ENCODE results near the gene KRTAP10-3. TPM values are rescaled to one million over a fixed set of nuclear protein-coding genes. Genes with fewer than 3 reads are reported as not detected.

The KRTAP10-3 gene
- total and polyA plus RNA-seq, 2 experiments from 2014 or later = not detected

DNA sequence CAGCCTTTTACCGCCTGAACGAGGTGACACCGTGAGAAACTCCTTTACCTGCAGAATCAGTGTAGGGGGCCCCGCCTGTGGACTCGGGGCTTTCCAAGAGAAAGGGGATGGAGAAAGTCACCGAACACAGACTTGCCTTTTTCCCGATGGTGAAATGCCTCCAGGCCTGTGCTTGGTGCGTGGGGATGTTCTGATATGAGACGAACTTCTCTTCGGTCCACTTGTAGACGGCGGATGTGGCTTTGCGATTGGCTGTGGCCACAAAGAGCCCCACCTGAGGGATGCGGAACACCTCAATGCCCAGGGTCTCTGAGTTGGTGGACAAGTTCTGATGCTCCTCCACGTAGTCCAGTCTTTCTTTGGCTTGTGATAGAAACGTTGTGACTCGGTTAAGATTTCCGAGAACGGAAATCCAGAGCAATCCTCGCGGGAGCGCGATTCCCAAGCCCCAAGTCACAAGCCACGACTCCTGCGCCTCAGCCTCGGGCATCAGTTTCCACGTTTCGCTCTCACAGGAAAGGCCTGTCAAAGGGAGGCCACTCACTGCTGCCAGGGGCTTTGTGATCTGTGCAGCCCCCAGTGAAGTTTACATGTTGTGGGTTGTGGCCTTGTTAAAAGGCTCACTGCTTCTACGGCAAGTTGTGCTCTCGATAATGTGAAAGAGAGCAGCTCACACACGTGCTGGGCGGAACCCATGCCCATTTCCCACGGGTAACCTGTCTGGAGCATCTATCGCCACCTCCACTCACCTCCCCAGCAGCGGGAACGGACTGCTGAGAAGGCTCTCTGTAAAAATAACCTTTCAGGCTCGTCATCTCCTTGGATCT, 31.2 kb downstream of the KRTAP10-3 start (continued):
- TF ChIP-seq, protein P1, sequence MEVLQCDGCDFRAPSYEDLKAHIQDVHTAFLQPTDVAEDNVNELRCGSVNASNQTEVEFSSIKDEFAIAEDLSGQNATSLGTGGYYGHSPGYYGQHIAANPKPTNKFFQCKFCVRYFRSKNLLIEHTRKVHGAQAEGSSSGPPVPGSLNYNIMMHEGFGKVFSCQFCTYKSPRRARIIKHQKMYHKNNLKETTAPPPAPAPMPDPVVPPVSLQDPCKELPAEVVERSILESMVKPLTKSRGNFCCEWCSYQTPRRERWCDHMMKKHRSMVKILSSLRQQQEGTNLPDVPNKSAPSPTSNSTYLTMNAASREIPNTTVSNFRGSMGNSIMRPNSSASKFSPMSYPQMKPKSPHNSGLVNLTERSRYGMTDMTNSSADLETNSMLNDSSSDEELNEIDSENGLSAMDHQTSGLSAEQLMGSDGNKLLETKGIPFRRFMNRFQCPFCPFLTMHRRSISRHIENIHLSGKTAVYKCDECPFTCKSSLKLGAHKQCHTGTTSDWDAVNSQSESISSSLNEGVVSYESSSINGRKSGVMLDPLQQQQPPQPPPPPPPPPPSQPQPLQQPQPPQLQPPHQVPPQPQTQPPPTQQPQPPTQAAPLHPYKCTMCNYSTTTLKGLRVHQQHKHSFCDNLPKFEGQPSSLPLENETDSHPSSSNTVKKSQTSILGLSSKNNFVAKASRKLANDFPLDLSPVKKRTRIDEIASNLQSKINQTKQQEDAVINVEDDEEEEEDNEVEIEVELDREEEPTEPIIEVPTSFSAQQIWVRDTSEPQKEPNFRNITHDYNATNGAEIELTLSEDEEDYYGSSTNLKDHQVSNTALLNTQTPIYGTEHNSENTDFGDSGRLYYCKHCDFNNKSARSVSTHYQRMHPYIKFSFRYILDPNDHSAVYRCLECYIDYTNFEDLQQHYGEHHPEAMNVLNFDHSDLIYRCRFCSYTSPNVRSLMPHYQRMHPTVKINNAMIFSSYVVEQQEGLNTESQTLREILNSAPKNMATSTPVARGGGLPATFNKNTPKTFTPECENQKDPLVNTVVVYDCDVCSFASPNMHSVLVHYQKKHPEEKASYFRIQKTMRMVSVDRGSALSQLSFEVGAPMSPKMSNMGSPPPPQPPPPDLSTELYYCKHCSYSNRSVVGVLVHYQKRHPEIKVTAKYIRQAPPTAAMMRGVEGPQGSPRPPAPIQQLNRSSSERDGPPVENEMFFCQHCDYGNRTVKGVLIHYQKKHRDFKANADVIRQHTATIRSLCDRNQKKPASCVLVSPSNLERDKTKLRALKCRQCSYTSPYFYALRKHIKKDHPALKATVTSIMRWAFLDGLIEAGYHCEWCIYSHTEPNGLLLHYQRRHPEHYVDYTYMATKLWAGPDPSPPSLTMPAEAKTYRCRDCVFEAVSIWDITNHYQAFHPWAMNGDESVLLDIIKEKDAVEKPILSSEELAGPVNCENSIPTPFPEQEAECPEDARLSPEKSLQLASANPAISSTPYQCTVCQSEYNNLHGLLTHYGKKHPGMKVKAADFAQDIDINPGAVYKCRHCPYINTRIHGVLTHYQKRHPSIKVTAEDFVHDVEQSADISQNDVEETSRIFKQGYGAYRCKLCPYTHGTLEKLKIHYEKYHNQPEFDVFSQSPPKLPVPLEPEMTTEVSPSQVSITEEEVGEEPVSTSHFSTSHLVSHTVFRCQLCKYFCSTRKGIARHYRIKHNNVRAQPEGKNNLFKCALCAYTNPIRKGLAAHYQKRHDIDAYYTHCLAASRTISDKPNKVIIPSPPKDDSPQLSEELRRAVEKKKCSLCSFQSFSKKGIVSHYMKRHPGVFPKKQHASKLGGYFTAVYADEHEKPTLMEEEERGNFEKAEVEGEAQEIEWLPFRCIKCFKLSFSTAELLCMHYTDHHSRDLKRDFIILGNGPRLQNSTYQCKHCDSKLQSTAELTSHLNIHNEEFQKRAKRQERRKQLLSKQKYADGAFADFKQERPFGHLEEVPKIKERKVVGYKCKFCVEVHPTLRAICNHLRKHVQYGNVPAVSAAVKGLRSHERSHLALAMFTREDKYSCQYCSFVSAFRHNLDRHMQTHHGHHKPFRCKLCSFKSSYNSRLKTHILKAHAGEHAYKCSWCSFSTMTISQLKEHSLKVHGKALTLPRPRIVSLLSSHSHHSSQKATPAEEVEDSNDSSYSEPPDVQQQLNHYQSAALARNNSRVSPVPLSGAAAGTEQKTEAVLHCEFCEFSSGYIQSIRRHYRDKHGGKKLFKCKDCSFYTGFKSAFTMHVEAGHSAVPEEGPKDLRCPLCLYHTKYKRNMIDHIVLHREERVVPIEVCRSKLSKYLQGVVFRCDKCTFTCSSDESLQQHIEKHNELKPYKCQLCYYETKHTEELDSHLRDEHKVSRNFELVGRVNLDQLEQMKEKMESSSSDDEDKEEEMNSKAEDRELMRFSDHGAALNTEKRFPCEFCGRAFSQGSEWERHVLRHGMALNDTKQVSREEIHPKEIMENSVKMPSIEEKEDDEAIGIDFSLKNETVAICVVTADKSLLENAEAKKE (CRISPR knock-in tag; IDR thresholded peaks at IDR 0.05) = no peak

- H3K4me2 ChIP-seq = no peak overlapping the region
- no peaks in the 10 kb centered on the region for H3F3A ChIP-seq (replicated peaks; ENCODE audit: low read depth)
- no peak overlapping the region for H3K4me3 ChIP-seq
- no peak overlapping the region for H3K27ac Mint-ChIP-seq
- no peak for ATAC-seq
- no peaks in the 10 kb centered on the region for H3K4me1 ChIP-seq (ENCODE audit: insufficient read depth)
- 0 out of 2 replicates have a peak, but pooled peaks cover 2% of the 10 kb centered on the region for H3K9me2 ChIP-seq (ENCODE audit: insufficient read depth)
- DNase-seq (ENCODE audit: low spot score) = no peak
- H3K4me3 Mint-ChIP-seq = no peak overlapping the region
- no peak overlapping the region for H3K27ac ChIP-seq (ENCODE audit: low read depth)
- no peaks in the 10 kb centered on the region for H3K36me3 ChIP-seq (ENCODE audit: insufficient read depth)
- no peaks in the 10 kb centered on the region for H4K20me1 ChIP-seq (replicated peaks; ENCODE audit: insufficient read depth)
- H3K27me3 Mint-ChIP-seq (ENCODE audit: insufficient read depth, low read depth, poor library complexity) = peaks cover 2% of the 10 kb centered on the region
- no peaks in the 10 kb centered on the region for H3K36me3 Mint-ChIP-seq (ENCODE audit: low read depth)
- no peaks in the 10 kb centered on the region; the same call in 2 of the 3 replicates for H3K4me1 Mint-ChIP-seq
- H3K9me3 Mint-ChIP-seq = no peaks in the 10 kb centered on the region; the same call in 2 of the 3 replicates
- no peak overlapping the region for H2AFZ ChIP-seq
- no peaks in the 10 kb centered on the region for H3K79me2 ChIP-seq (replicated peaks; ENCODE audit: insufficient read depth)
- no peaks in the 10 kb centered on the region for H3K27me3 ChIP-seq (ENCODE audit: insufficient read depth)
- TF ChIP-seq ZNF114 (CRISPR knock-in tag; IDR thresholded peaks at IDR 0.05) (no peak), STAT1 (IDR thresholded peaks at IDR 0.05; ENCODE audit: unreplicated experiment) (no peak), EZH2phosphoT487 (IDR thresholded peaks at IDR 0.05; ENCODE audit: unreplicated experiment) (no peak), CREB1 (CRISPR knock-in tag; IDR thresholded peaks at IDR 0.05; ENCODE audit: low read depth) (no peak), NANOG (IDR thresholded peaks at IDR 0.05; ENCODE audit: borderline replicate concordance) (no peak), POLR2AphosphoS5 (IDR thresholded peaks at IDR 0.05; ENCODE audit: low read depth) (no peak), JUNB (IDR thresholded peaks at IDR 0.05; ENCODE audit: unreplicated experiment) (no peak), EZH2 (IDR thresholded peaks at IDR 0.05; ENCODE audit: low read depth, unreplicated experiment) (no peak), REST (IDR thresholded peaks at IDR 0.05; ENCODE audit: unreplicated experiment) (no peak)
- TF ChIP-seq, protein P2, sequence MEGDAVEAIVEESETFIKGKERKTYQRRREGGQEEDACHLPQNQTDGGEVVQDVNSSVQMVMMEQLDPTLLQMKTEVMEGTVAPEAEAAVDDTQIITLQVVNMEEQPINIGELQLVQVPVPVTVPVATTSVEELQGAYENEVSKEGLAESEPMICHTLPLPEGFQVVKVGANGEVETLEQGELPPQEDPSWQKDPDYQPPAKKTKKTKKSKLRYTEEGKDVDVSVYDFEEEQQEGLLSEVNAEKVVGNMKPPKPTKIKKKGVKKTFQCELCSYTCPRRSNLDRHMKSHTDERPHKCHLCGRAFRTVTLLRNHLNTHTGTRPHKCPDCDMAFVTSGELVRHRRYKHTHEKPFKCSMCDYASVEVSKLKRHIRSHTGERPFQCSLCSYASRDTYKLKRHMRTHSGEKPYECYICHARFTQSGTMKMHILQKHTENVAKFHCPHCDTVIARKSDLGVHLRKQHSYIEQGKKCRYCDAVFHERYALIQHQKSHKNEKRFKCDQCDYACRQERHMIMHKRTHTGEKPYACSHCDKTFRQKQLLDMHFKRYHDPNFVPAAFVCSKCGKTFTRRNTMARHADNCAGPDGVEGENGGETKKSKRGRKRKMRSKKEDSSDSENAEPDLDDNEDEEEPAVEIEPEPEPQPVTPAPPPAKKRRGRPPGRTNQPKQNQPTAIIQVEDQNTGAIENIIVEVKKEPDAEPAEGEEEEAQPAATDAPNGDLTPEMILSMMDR (conservative IDR thresholded peaks at IDR 0.05; ENCODE audit: low read depth in 2 of 2) = no peak
These were observed 32.2 kb downstream of the KRTAP10-3 start for GRCh38 chr21:44526096-44526997.

Data from GM23338 (cell line).